ENCODE data around the gene SLC19A1. TPM values are rescaled to one million over a fixed set of nuclear protein-coding genes. Genes with fewer than 3 reads are reported as not detected.

SLC19A1 gene
- total and polyA plus RNA-seq, 4 donors = 9.0 to 37.2 (median 21.1) TPM

GRCh38 chr21:45494851-45495680 is 47.2 kb downstream of the SLC19A1 start:
- H3K4me3 ChIP-seq (ENCODE audit: low read depth, low read length) = no peak overlapping the region
- H3K27me3 ChIP-seq (ENCODE audit: control insufficient read depth, insufficient read depth, low read length) = no peaks in the 10 kb centered on the region
- WGBS (ENCODE audit: insufficient coverage) = 87% methylated on average over 22 of the region's 30 CpGs
- no peak for DNase-seq (ENCODE audit: low read depth in 4 of 6, low spot score in 6 of 6)
- H3K36me3 ChIP-seq (ENCODE audit: control insufficient read depth, insufficient read depth, low read length) = peaks cover 88% of the 10 kb centered on the region
- no peaks in the 10 kb centered on the region for H3K4me1 ChIP-seq (ENCODE audit: control insufficient read depth, insufficient read depth, low read length)
- no peak overlapping the region for H3K27ac ChIP-seq (ENCODE audit: low read depth, low read length)
- no peaks in the 10 kb centered on the region for H3K9me3 ChIP-seq (ENCODE audit: control insufficient read depth, insufficient read depth, low read length)

GRCh38 chr21:45494135-45494850 is 47.9 kb downstream of the SLC19A1 start:
- no peak overlapping the region for H3K27ac ChIP-seq (ENCODE audit: low read depth, low read length)
- H3K27me3 ChIP-seq (ENCODE audit: control insufficient read depth, insufficient read depth, low read length) = no peaks in the 10 kb centered on the region
- peaks cover 3% of the 10 kb centered on the region for H3K4me1 ChIP-seq (ENCODE audit: control insufficient read depth, insufficient read depth, low read length)
- 92% methylated on average over 26 of the region's 27 CpGs for WGBS (ENCODE audit: insufficient coverage)
- no peak overlapping the region for H3K4me3 ChIP-seq (ENCODE audit: low read depth, low read length)
- no peak for DNase-seq (ENCODE audit: low read depth in 4 of 6, low spot score in 6 of 6)
- H3K36me3 ChIP-seq (ENCODE audit: control insufficient read depth, insufficient read depth, low read length) = peaks cover 88% of the 10 kb centered on the region
- no peaks in the 10 kb centered on the region for H3K9me3 ChIP-seq (ENCODE audit: control insufficient read depth, insufficient read depth, low read length)

- no peaks in the 10 kb centered on the region for H3K27me3 ChIP-seq (ENCODE audit: control insufficient read depth, insufficient read depth, low read length)
- H3K9me3 ChIP-seq (ENCODE audit: control insufficient read depth, insufficient read depth, low read length) = no peaks in the 10 kb centered on the region
- no peak overlapping the region for H3K4me3 ChIP-seq (ENCODE audit: low read depth, low read length)
- H3K27ac ChIP-seq (ENCODE audit: low read depth, low read length) = no peak overlapping the region
- H3K36me3 ChIP-seq (ENCODE audit: control insufficient read depth, insufficient read depth, low read length) = peaks cover 86% of the 10 kb centered on the region
- 94% methylated on average over 15 of the region's 21 CpGs for WGBS (ENCODE audit: insufficient coverage)
- peaks cover 11% of the 10 kb centered on the region for H3K4me1 ChIP-seq (ENCODE audit: control insufficient read depth, insufficient read depth, low read length)
- DNase-seq (ENCODE audit: low read depth in 4 of 6, low spot score in 6 of 6) = no peak
Measured at GRCh38 chr21:45493401-45494001, 48.7 kb downstream of the SLC19A1 start.

- no peak overlapping the region for H3K27ac ChIP-seq (ENCODE audit: low read depth, low read length)
- H3K27me3 ChIP-seq (ENCODE audit: control insufficient read depth, insufficient read depth, low read length) = no peaks in the 10 kb centered on the region
- no peaks in the 10 kb centered on the region for H3K9me3 ChIP-seq (ENCODE audit: control insufficient read depth, insufficient read depth, low read length)
- no peak overlapping the region for H3K4me3 ChIP-seq (ENCODE audit: low read depth, low read length)
- 89% methylated on average over 20 of the region's 20 CpGs for WGBS (ENCODE audit: insufficient coverage)
- DNase-seq (ENCODE audit: low read depth in 4 of 6, low spot score in 6 of 6) = no peak
- H3K4me1 ChIP-seq (ENCODE audit: control insufficient read depth, insufficient read depth, low read length) = peaks cover 19% of the 10 kb centered on the region
- H3K36me3 ChIP-seq (ENCODE audit: control insufficient read depth, insufficient read depth, low read length) = peaks cover 81% of the 10 kb centered on the region
Measured at GRCh38 chr21:45492765-45493164, 49.5 kb downstream of the SLC19A1 start.

- Histone ChIP-seq H3K27ac (ENCODE audit: low read depth, low read length) (no peak overlapping the region), H3K9me3 (ENCODE audit: control insufficient read depth, insufficient read depth, low read length) (no peaks in the 10 kb centered on the region), H3K4me1 (ENCODE audit: control insufficient read depth, insufficient read depth, low read length) (peaks cover 27% of the 10 kb centered on the region), H3K36me3 (ENCODE audit: control insufficient read depth, insufficient read depth, low read length) (peaks cover 80% of the 10 kb centered on the region), H3K4me3 (ENCODE audit: low read depth, low read length) (no peak overlapping the region), H3K27me3 (ENCODE audit: control insufficient read depth, insufficient read depth, low read length) (no peaks in the 10 kb centered on the region)
- 94% methylated on average over 8 of the region's 9 CpGs for WGBS (ENCODE audit: insufficient coverage)
- DNase-seq (ENCODE audit: low read depth in 4 of 6, low spot score in 6 of 6) = no peak
Measured at GRCh38 chr21:45491623-45492022, 50.6 kb downstream of the SLC19A1 start.

- peaks cover 78% of the 10 kb centered on the region for H3K36me3 ChIP-seq (ENCODE audit: control insufficient read depth, insufficient read depth, low read length)
- H3K9me3 ChIP-seq (ENCODE audit: control insufficient read depth, insufficient read depth, low read length) = no peaks in the 10 kb centered on the region
- no peak overlapping the region for H3K27ac ChIP-seq (ENCODE audit: low read depth, low read length)
- no peaks in the 10 kb centered on the region for H3K27me3 ChIP-seq (ENCODE audit: control insufficient read depth, insufficient read depth, low read length)
- H3K4me1 ChIP-seq (ENCODE audit: control insufficient read depth, insufficient read depth, low read length) = peaks cover 27% of the 10 kb centered on the region
- no peak for DNase-seq (ENCODE audit: low read depth in 4 of 6, low spot score in 6 of 6)
- no peak overlapping the region for H3K4me3 ChIP-seq (ENCODE audit: low read depth, low read length)
- WGBS (ENCODE audit: insufficient coverage) = 100% methylated on average over 8 of the region's 20 CpGs
Measured at GRCh38 chr21:45491056-45491455, 51.2 kb downstream of the SLC19A1 start.

- H3K36me3 ChIP-seq (ENCODE audit: control insufficient read depth, insufficient read depth, low read length) = peaks cover 75% of the 10 kb centered on the region
- H3K27me3 ChIP-seq (ENCODE audit: control insufficient read depth, insufficient read depth, low read length) = no peaks in the 10 kb centered on the region
- H3K9me3 ChIP-seq (ENCODE audit: control insufficient read depth, insufficient read depth, low read length) = no peaks in the 10 kb centered on the region
- no peak for DNase-seq (ENCODE audit: low read depth in 4 of 6, low spot score in 6 of 6)
- WGBS (ENCODE audit: insufficient coverage) = 74% methylated on average over 26 of the region's 29 CpGs
- H3K4me1 ChIP-seq (ENCODE audit: control insufficient read depth, insufficient read depth, low read length) = peaks cover 27% of the 10 kb centered on the region
- H3K4me3 ChIP-seq (ENCODE audit: low read depth, low read length) = no peak overlapping the region
- no peak overlapping the region for H3K27ac ChIP-seq (ENCODE audit: low read depth, low read length)
Measured at GRCh38 chr21:45490049-45490731, 52.0 kb downstream of the SLC19A1 start.

- H3K27ac ChIP-seq (ENCODE audit: low read depth, low read length) = no peak overlapping the region
- H3K4me3 ChIP-seq (ENCODE audit: low read depth, low read length) = no peak overlapping the region
- WGBS (ENCODE audit: insufficient coverage) = 80% methylated on average over 2 of the region's 9 CpGs
- no peaks in the 10 kb centered on the region for H3K27me3 ChIP-seq (ENCODE audit: control insufficient read depth, insufficient read depth, low read length)
- peaks cover 70% of the 10 kb centered on the region for H3K36me3 ChIP-seq (ENCODE audit: control insufficient read depth, insufficient read depth, low read length)
- DNase-seq (ENCODE audit: low read depth in 4 of 6, low spot score in 6 of 6) = no peak
- peaks cover 27% of the 10 kb centered on the region for H3K4me1 ChIP-seq (ENCODE audit: control insufficient read depth, insufficient read depth, low read length)
- H3K9me3 ChIP-seq (ENCODE audit: control insufficient read depth, insufficient read depth, low read length) = no peaks in the 10 kb centered on the region
Measured at GRCh38 chr21:45489722-45489982, 52.6 kb downstream of the SLC19A1 start.

GRCh38 chr21:45488931-45489721 is 53.1 kb downstream of the SLC19A1 start:
- Histone ChIP-seq H3K36me3 (ENCODE audit: control insufficient read depth, insufficient read depth, low read length) (peaks cover 64% of the 10 kb centered on the region), H3K27ac (ENCODE audit: low read depth, low read length) (no peak overlapping the region), H3K9me3 (ENCODE audit: control insufficient read depth, insufficient read depth, low read length) (no peaks in the 10 kb centered on the region), H3K4me1 (ENCODE audit: control insufficient read depth, insufficient read depth, low read length) (peaks cover 27% of the 10 kb centered on the region), H3K27me3 (ENCODE audit: control insufficient read depth, insufficient read depth, low read length) (no peaks in the 10 kb centered on the region), H3K4me3 (ENCODE audit: low read depth, low read length) (no peak overlapping the region)
- DNase-seq (ENCODE audit: low read depth in 4 of 6, low spot score in 6 of 6) = no peak
- 43% methylated on average over 36 of the region's 36 CpGs for WGBS (ENCODE audit: insufficient coverage)

Measured in spinal cord (tissue), 10 donors.